KG1 (cell line): ENCODE data around the gene ZNF592.
"Not testable (repeated sequence)": the region's sequence is repeated elsewhere in the genome, so short reads cannot be mapped to it uniquely, and the experiment has no call there.

Experiments
- DNase-seq: peaks from one replicate; lab custom pipeline; 2025; lab: John Stamatoyannopoulos, UW

ZNF592 gene

GRCh38 chr15:84748274-84749110 lies at the start of gene ZNF592:
ZNF592 (plus strand) TSS chr15:84748592; CDS start chr15:84782676, 34,084 bp downstream.
- no peak for DNase-seq

- DNase-seq, result no peak
Observed at GRCh38 chr15:84699538-84700191, 48.7 kb upstream of the ZNF592 start.

GRCh38 chr15:84702961-84703482 lies 45.4 kb upstream of the ZNF592 start:
- no peak for DNase-seq

GRCh38 chr15:84703808-84704207 lies 44.6 kb upstream of the ZNF592 start:
- DNase-seq, result no peak

GRCh38 chr15:84714372-84714771 lies 34.0 kb upstream of the ZNF592 start:
- DNase-seq, result no peak

GRCh38 chr15:84714821-84715220 lies 33.6 kb upstream of the ZNF592 start:
- no peak for DNase-seq

- DNase-seq, result no peak
Observed at GRCh38 chr15:84715441-84716035, 32.9 kb upstream of the ZNF592 start.

GRCh38 chr15:84716036-84716732 lies 32.2 kb upstream of the ZNF592 start, which contains the start of gene SEC11A:
SEC11A (minus strand) TSS chr15:84716139; CDS start chr15:84716075, 64 bp downstream.
- DNase-seq, result peak; percentile 88

- DNase-seq, result no peak
Observed at GRCh38 chr15:84721371-84721770, 27.0 kb upstream of the ZNF592 start.

- DNase-seq, result no peak
Observed at GRCh38 chr15:84722628-84723027, 25.8 kb upstream of the ZNF592 start.

- DNase-seq, result no peak
Observed at GRCh38 chr15:84725001-84725491, 23.3 kb upstream of the ZNF592 start.

- no peak for DNase-seq
Observed at GRCh38 chr15:84727429-84727828, 21.0 kb upstream of the ZNF592 start.

- no peak for DNase-seq
Observed at GRCh38 chr15:84731774-84732173, 16.6 kb upstream of the ZNF592 start.

GRCh38 chr15:84734794-84735479 lies 13.5 kb upstream of the ZNF592 start:
- DNase-seq, result peak; percentile 65

GRCh38 chr15:84735480-84736061 lies 12.8 kb upstream of the ZNF592 start:
- not testable (repeated sequence) for DNase-seq

- DNase-seq, result no peak
Observed at GRCh38 chr15:84736375-84736774, 12.0 kb upstream of the ZNF592 start.

GRCh38 chr15:84737005-84737404 lies 11.4 kb upstream of the ZNF592 start:
- DNase-seq, result no peak

- DNase-seq, result no peak
Observed at GRCh38 chr15:84740691-84741090, 7.7 kb upstream of the ZNF592 start.

GRCh38 chr15:84741121-84741520 lies 7.3 kb upstream of the ZNF592 start:
- no peak for DNase-seq

GRCh38 chr15:84747416-84748273 lies 747 bp upstream of the ZNF592 start:
- DNase-seq, result peak; percentile 39
